SW480 (cell line): Measurements from ENCODE around the gene C4orf50.

Experiments
- DNase-seq: peaks from one replicate; pipeline ENCODE4 v3.0.0-alpha.2; 2016; ENCODE audit warnings: low spot score

C4orf50 gene

GRCh38 chr4:5992828-5993321 is 25.4 kb downstream of the C4orf50 start:
- no peak for DNase-seq

GRCh38 chr4:5992171-5992827 is 25.9 kb downstream of the C4orf50 start:
- DNase-seq: no peak

- DNase-seq: no peak
Measured at GRCh38 chr4:5991405-5991804, 26.8 kb downstream of the C4orf50 start.

- no peak for DNase-seq
Measured at GRCh38 chr4:5990446-5991160, 27.6 kb downstream of the C4orf50 start.

- DNase-seq: no peak
Measured at GRCh38 chr4:5989236-5990225, 28.7 kb downstream of the C4orf50 start.

GRCh38 chr4:5988086-5988845 is 30.0 kb downstream of the C4orf50 start:
- no peak for DNase-seq

GRCh38 chr4:5984843-5985242 is 33.4 kb downstream of the C4orf50 start:
- DNase-seq: no peak

- DNase-seq: no peak
Measured at GRCh38 chr4:5982156-5982973, 35.9 kb downstream of the C4orf50 start.

GRCh38 chr4:5980436-5981155 is 37.6 kb downstream of the C4orf50 start:
- DNase-seq: no peak

- no peak for DNase-seq
Measured at GRCh38 chr4:5979981-5980380, 38.2 kb downstream of the C4orf50 start.

- DNase-seq: no peak
Measured at GRCh38 chr4:5976921-5977320, 41.3 kb downstream of the C4orf50 start.

GRCh38 chr4:5976431-5976830 is 41.8 kb downstream of the C4orf50 start:
- no peak for DNase-seq

- DNase-seq: no peak
Measured at GRCh38 chr4:5974321-5974720, 43.9 kb downstream of the C4orf50 start.

GRCh38 chr4:5973486-5974220 is 44.6 kb downstream of the C4orf50 start:
- DNase-seq: no peak

- DNase-seq: no peak
Measured at GRCh38 chr4:5973033-5973432, 45.2 kb downstream of the C4orf50 start.

GRCh38 chr4:5972571-5972970 is 45.7 kb downstream of the C4orf50 start:
- no peak for DNase-seq

- no peak for DNase-seq
Measured at GRCh38 chr4:5971078-5971450, 47.2 kb downstream of the C4orf50 start.

- DNase-seq: no peak
Measured at GRCh38 chr4:5970381-5971077, 47.7 kb downstream of the C4orf50 start.

- DNase-seq: no peak
Measured at GRCh38 chr4:5969777-5970176, 48.5 kb downstream of the C4orf50 start.
